ENCODE measurements around the gene CLEC4C. TPM values are rescaled to one million over a fixed set of nuclear protein-coding genes. Genes with fewer than 3 reads are reported as not detected.
"Not testable (repeated sequence)": the region's sequence is repeated elsewhere in the genome, so short reads cannot be mapped to it uniquely, and the experiment has no call there.

CLEC4C gene
- total and polyA plus RNA-seq, 12 donors: not detected

GRCh38 chr12:7732993-7733392 lies 14.2 kb downstream of the CLEC4C start:
- 43 to 66% (median 49%) methylated on average over 3 of the region's 3 CpGs for WGBS, 4 donors
- DNase-seq: no peak
- H3K27ac ChIP-seq: no peak overlapping the region
- H3K36me3 ChIP-seq (replicated peaks in 1 of 2): no peaks in the 10 kb centered on the region
- intact Hi-C loops (cut with DNase I): no loop called here
- no peaks in the 10 kb centered on the region for H3K4me1 ChIP-seq (replicated peaks in 1 of 2)
- TF ChIP-seq CTCF (IDR thresholded peaks at IDR 0.05) (no peak), POLR2A (IDR thresholded peaks at IDR 0.05) (no peak)
- H3K27me3 ChIP-seq: no peaks in the 10 kb centered on the region
- H3K4me3 ChIP-seq: no peak overlapping the region
- no peaks in the 10 kb centered on the region for H3K9me3 ChIP-seq (replicated peaks in 1 of 3)

- intact Hi-C loops (cut with DNase I): no loop called here
- no peak overlapping the region for H3K27ac ChIP-seq
- H3K4me1 ChIP-seq (replicated peaks in 1 of 2): no peaks in the 10 kb centered on the region
- TF ChIP-seq CTCF (IDR thresholded peaks at IDR 0.05): no peak
- no peak for TF ChIP-seq POLR2A (IDR thresholded peaks at IDR 0.05)
- DNase-seq: no peak
- no peak overlapping the region for H3K4me3 ChIP-seq
- H3K27me3 ChIP-seq: no peaks in the 10 kb centered on the region
- H3K36me3 ChIP-seq (replicated peaks in 1 of 2): no peaks in the 10 kb centered on the region
- 50 to 66% (median 57%) methylated on average over 5 of the region's 5 CpGs for WGBS, 4 donors
- no peaks in the 10 kb centered on the region for H3K9me3 ChIP-seq (replicated peaks in 1 of 3)
Observed at GRCh38 chr12:7731486-7731885, 15.7 kb downstream of the CLEC4C start.

- DNase-seq; H3K9me3 ChIP-seq (replicated peaks in 1 of 3); H3K4me3 ChIP-seq; H3K36me3 ChIP-seq (replicated peaks in 1 of 2); H3K4me1 ChIP-seq (replicated peaks in 1 of 2); intact Hi-C loops (cut with DNase I); H3K27ac ChIP-seq; H3K27me3 ChIP-seq: not testable (repeated sequence)
Observed at GRCh38 chr12:7730984-7731383, 16.2 kb downstream of the CLEC4C start.

GRCh38 chr12:7729746-7730145 lies 17.4 kb downstream of the CLEC4C start:
- H3K4me3 ChIP-seq: no peak overlapping the region
- no peaks in the 10 kb centered on the region for H3K27me3 ChIP-seq
- intact Hi-C loops (cut with DNase I): no loop called here
- H3K36me3 ChIP-seq (replicated peaks in 1 of 2): no peaks in the 10 kb centered on the region
- DNase-seq: no peak
- no peak overlapping the region for H3K27ac ChIP-seq
- H3K4me1 ChIP-seq (replicated peaks in 1 of 2): no peaks in the 10 kb centered on the region
- no peaks in the 10 kb centered on the region for H3K9me3 ChIP-seq (replicated peaks in 1 of 3)
- TF ChIP-seq POLR2A (IDR thresholded peaks at IDR 0.05) (no peak), CTCF (IDR thresholded peaks at IDR 0.05) (no peak)
- 18 to 27% (median 23%) methylated on average over 4 of the region's 4 CpGs for WGBS, 4 donors

GRCh38 chr12:7723926-7724325 lies 23.2 kb downstream of the CLEC4C start:
- WGBS, 4 donors: 51 to 76% (median 67%) methylated on average over 3 of the region's 3 CpGs
- H3K4me1 ChIP-seq (replicated peaks in 1 of 2): no peaks in the 10 kb centered on the region
- no peaks in the 10 kb centered on the region for H3K9me3 ChIP-seq (replicated peaks in 1 of 3)
- peak in 1 of 7 donors; percentile 65 for DNase-seq
- H3K27me3 ChIP-seq: no peaks in the 10 kb centered on the region
- H3K4me3 ChIP-seq: no peak overlapping the region
- intact Hi-C loops (cut with DNase I): no loop called here
- no peak overlapping the region for H3K27ac ChIP-seq
- H3K36me3 ChIP-seq (replicated peaks in 1 of 2): no peaks in the 10 kb centered on the region
- TF ChIP-seq POLR2A (IDR thresholded peaks at IDR 0.05) (no peak), CTCF (IDR thresholded peaks at IDR 0.05) (no peak)

Data from adrenal gland (tissue), 12 donors.